H1 (cell line): Measurements from ENCODE around the gene PCDHGA7. TPM values are rescaled to one million over a fixed set of nuclear protein-coding genes. Genes with fewer than 3 reads are reported as not detected.

Experiments
- CTCF ChIA-PET: fragments of 300-600 bp; sonication (Branson Sonifier 250); formaldehyde crosslinking; loops from one replicate; lab custom pipeline; 2021; ENCODE audit not compliant: partially characterized antibody; lab: Charles Lee
- POLR2A ChIA-PET: fragments of 300-600 bp; sonication (Branson Sonifier 250); formaldehyde crosslinking; loops from one replicate; lab custom pipeline; 2021; ENCODE audit warnings: inconsistent platforms; ENCODE audit not compliant: partially characterized antibody; lab: Charles Lee
- DNase-seq, 2 experiments: peaks; one replicate each; pipeline versions ENCODE4 v3.0.0 to v3.0.0-alpha.2; 2010 to 2022; ENCODE audit warnings: low spot score in 2 of 2, low read depth in 1 of 2, mixed read lengths in 1 of 2
- FAIRE-seq: peaks from 2 replicates; lab custom pipeline; 2011; peaks lifted over from hg19 to GRCh38; lab: Jason Lieb, UNC
- H2AFZ ChIP-seq: 2 replicates; pipeline ENCODE4 v1.8.1; 2012; ENCODE audit warnings: low read length, inconsistent platforms
- H2AK5ac ChIP-seq: 2 replicates; pipeline ENCODE4 v1.6.1; 2013; ENCODE audit warnings: low read depth, low read length
- H2BK120ac ChIP-seq: replicated peaks from 2 replicates; pipeline ENCODE3; 2013; ENCODE audit warnings: low read depth, low read length, inconsistent platforms
- H2BK12ac ChIP-seq: 2 replicates; pipeline ENCODE4 v1.6.1; 2013; ENCODE audit warnings: low read depth, low read length
- H2BK15ac ChIP-seq: 2 replicates; pipeline ENCODE4 v1.6.1; 2013; ENCODE audit warnings: low read length
- H2BK20ac ChIP-seq: 2 replicates; pipeline ENCODE4 v1.6.1; 2013; ENCODE audit warnings: low read length
- H2BK5ac ChIP-seq: 2 replicates; pipeline ENCODE4 v1.6.1; 2013; ENCODE audit warnings: low read depth, low read length
- H3K14ac ChIP-seq: 2 replicates; pipeline ENCODE4 v1.6.1; 2013; ENCODE audit warnings: inconsistent platforms; ENCODE audit not compliant: insufficient read length
- H3K18ac ChIP-seq: 2 replicates; pipeline ENCODE4 v1.6.1; 2013; ENCODE audit warnings: low read length; ENCODE audit errors: extremely low read depth
- H3K23ac ChIP-seq: 2 replicates; pipeline ENCODE4 v1.6.1; 2013; ENCODE audit warnings: inconsistent platforms; ENCODE audit not compliant: insufficient read length
- H3K23me2 ChIP-seq: 2 replicates; pipeline ENCODE4 v1.6.1; 2013; ENCODE audit warnings: low read depth, low read length
- H3K27ac ChIP-seq: 2 replicates; pipeline ENCODE4 v1.6.1; 2011; ENCODE audit warnings: low read depth, low read length, inconsistent platforms
- H3K27me3 ChIP-seq, 4 experiments: replicated peaks in 1 of 4; 1 replicate in 1 of 4; 2 replicates in 3 of 4; pipeline versions ENCODE4 v1.6.1 to v1.8.1; 2011 to 2013; ENCODE audit warnings: low read length in 3 of 4, mild to moderate bottlenecking in 3 of 4, inconsistent platforms in 2 of 4, mixed read lengths in 2 of 4, moderate library complexity in 1 of 4; ENCODE audit not compliant: control insufficient read depth in 3 of 4, insufficient read depth in 3 of 4; ENCODE audit errors: extremely low read depth in 1 of 4
- H3K36me3 ChIP-seq, 4 experiments: 2 replicates each; pipeline versions ENCODE4 v1.6.1 to v1.8.1; 2011 to 2013; ENCODE audit warnings: mild to moderate bottlenecking in 4 of 4, low read length in 3 of 4, moderate library complexity in 2 of 4, control low read depth in 1 of 4, inconsistent platforms in 1 of 4; ENCODE audit not compliant: insufficient read depth in 4 of 4, control insufficient read depth in 2 of 4
- H3K4ac ChIP-seq: replicated peaks from 2 replicates; pipeline ENCODE3; 2013; ENCODE audit warnings: low read length, low read depth, mixed read lengths, inconsistent platforms; ENCODE audit not compliant: insufficient read length
- H3K4me1 ChIP-seq, 4 experiments: replicated peaks in 1 of 4; 1 replicate in 1 of 4; 2 replicates in 3 of 4; pipeline versions ENCODE4 v1.6.1 to v1.8.1; 2011 to 2013; ENCODE audit warnings: low read length in 3 of 4, inconsistent platforms in 2 of 4, mixed read lengths in 1 of 4; ENCODE audit not compliant: insufficient read depth in 4 of 4, control insufficient read depth in 3 of 4
- H3K4me2 ChIP-seq, 2 experiments: 2 replicates each; pipeline versions ENCODE4 v1.6.1 to v1.8.1; 2011 to 2013; ENCODE audit warnings: low read depth in 2 of 2, low read length in 2 of 2, control low read depth in 1 of 2, inconsistent platforms in 1 of 2, mild to moderate bottlenecking in 1 of 2; ENCODE audit not compliant: insufficient read depth in 1 of 2
- H3K4me3 ChIP-seq, 4 experiments: fragments of 200-600, 300-600 bp in 1 of 4; sonication (generic), shearing (Covaris generic), sonication (Bioruptor Twin) in 1 of 4; 2 replicates each; pipeline versions ENCODE4 v1.5.1 to v1.8.1; 2011 to 2016; ENCODE audit warnings: low read length in 4 of 4, low read depth in 3 of 4, control low read depth in 2 of 4, inconsistent platforms in 2 of 4, mild to moderate bottlenecking in 2 of 4, mixed read lengths in 1 of 4, moderate library complexity in 1 of 4; ENCODE audit not compliant: insufficient read depth in 2 of 4; ENCODE audit errors: extremely low read depth in 1 of 4
- H3K56ac ChIP-seq: replicated peaks from 2 replicates; pipeline ENCODE3; 2013; ENCODE audit warnings: low read depth, mild to moderate bottlenecking, mixed read lengths, low read length, inconsistent platforms; ENCODE audit not compliant: insufficient read length
- H3K79me1 ChIP-seq: 2 replicates; pipeline ENCODE4 v1.6.1; 2013; ENCODE audit warnings: low read depth, low read length, control low read depth
- H3K79me2 ChIP-seq, 2 experiments: 2 replicates each; pipeline versions ENCODE4 v1.6.1 to v1.8.1; 2012 to 2013; ENCODE audit warnings: low read length in 2 of 2, mild to moderate bottlenecking in 2 of 2, inconsistent platforms in 1 of 2; ENCODE audit not compliant: insufficient read depth in 2 of 2, control insufficient read depth in 1 of 2
- H3K9ac ChIP-seq, 4 experiments: replicated peaks in 1 of 4; 1 replicate in 1 of 4; 2 replicates in 3 of 4; pipeline versions ENCODE4 v1.6.1 to v1.8.1; 2011 to 2013; ENCODE audit warnings: low read depth in 3 of 4, low read length in 3 of 4, control low read depth in 2 of 4, mild to moderate bottlenecking in 2 of 4, moderate library complexity in 2 of 4, inconsistent platforms in 1 of 4; ENCODE audit errors: extremely low read depth in 1 of 4
- H3K9me3 ChIP-seq, 2 experiments: 2 replicates each; pipeline versions ENCODE4 v1.6.1 to v1.8.1; 2012 to 2013; ENCODE audit warnings: mild to moderate bottlenecking in 2 of 2, moderate library complexity in 2 of 2, control low read depth in 1 of 2, inconsistent platforms in 1 of 2, low read depth in 1 of 2, low read length in 1 of 2, mixed read lengths in 1 of 2; ENCODE audit not compliant: insufficient read depth in 2 of 2
- H4K20me1 ChIP-seq, 2 experiments: replicated peaks in 1 of 2; 2 replicates each; pipeline versions ENCODE3 to v1.8.1; 2011 to 2013; ENCODE audit warnings: inconsistent platforms in 2 of 2, low read length in 2 of 2, mild to moderate bottlenecking in 1 of 2; ENCODE audit not compliant: insufficient read depth in 2 of 2, control insufficient read depth in 1 of 2
- H4K5ac ChIP-seq: 2 replicates; pipeline ENCODE4 v1.6.1; 2013; ENCODE audit warnings: low read length, low read depth, mixed read lengths, inconsistent platforms; ENCODE audit not compliant: insufficient read length
- H4K8ac ChIP-seq: 2 replicates; pipeline ENCODE4 v1.8.0; 2013; ENCODE audit warnings: mild to moderate bottlenecking, moderate library complexity, low read length, inconsistent platforms; ENCODE audit not compliant: insufficient read depth; ENCODE audit errors: extremely low read depth
- H4K91ac ChIP-seq: replicated peaks from 2 replicates; pipeline ENCODE3; 2013; ENCODE audit warnings: low read length, mixed read lengths, inconsistent platforms; ENCODE audit not compliant: insufficient read length
- RAD21 ChIP-seq, 2 experiments: IDR thresholded peaks in 1 of 2; conservative IDR thresholded peaks in 1 of 2; 2 replicates each; pipeline ENCODE4 v1.6.1; 2011; ENCODE audit warnings: low read depth in 2 of 2, low read length in 2 of 2, improper control_type of control experiment in 1 of 2, inconsistent platforms in 1 of 2, mild to moderate bottlenecking in 1 of 2, moderate library complexity in 1 of 2
- SP2 ChIP-seq: IDR thresholded peaks from 2 replicates; pipeline ENCODE4 v1.6.1; 2012; ENCODE audit warnings: mild to moderate bottlenecking, low read length, inconsistent platforms
- WGBS, 2 experiments: shearing (Covaris generic) in 1 of 2; methylation state at CpG; one replicate each; pipeline versions ENCODE4 v1.1.6 to v1.1.7; 2013 to 2015; ENCODE audit warnings: low lambda C conversion rate in 2 of 2, mixed read lengths in 2 of 2, inconsistent platforms in 1 of 2, low coverage in 1 of 2, missing lambda C conversion rate in 1 of 2; ENCODE audit not compliant: insufficient replicate concordance in 2 of 2, insufficient coverage in 1 of 2, insufficient read length in 1 of 2; ENCODE audit errors: extremely low coverage in 1 of 2, missing lambda C conversion rate in 1 of 2; 5-methylcytosine and 5-hydroxymethylcytosine counted together
- polyA plus RNA-seq, 7 experiments: library from polyadenylated mRNA; depleted of rRNA in 3 of 7; stranded (reverse) in 5 of 7; unstranded in 2 of 7; fragments of >200 nt in 5 of 7; fragments of 200-250 nt in 2 of 7; gene quantifications; 1 replicate in 5 of 7; 2 replicates in 1 of 7; 4 replicates in 1 of 7; pipeline versions ENCODE4 v1.2.1 to v1.2.3, GENCODE V29; 2011 to 2013; ENCODE audit warnings: missing spikeins in 2 of 7, mixed read lengths in 2 of 7
- total RNA-seq: library from RNA; stranded (reverse); fragmentation: NEBNext Ultra II Directional; extraction: Animal tissue kit (Norgen Biotek cat#: 25700); gene quantifications from 2 replicates; pipeline ENCODE4 v1.2.1, GENCODE V29; 2021

PCDHGA7 gene
- total and polyA plus RNA-seq, 2 of the 8 experiments (the other 6 are each of a cell fraction or from before 2014, with no cell fraction given), result 0.39 to 1.1 TPM

GRCh38 chr5:141422742-141423291, 40.3 kb downstream of the PCDHGA7 start:
- Histone ChIP-seq H3K23ac (no peak overlapping the region), H3K27me3 (peaks cover 0 to 12% (median 6%) of the 10 kb centered on the region in 4 experiments; a peak in 4 of 7 replicates)
- CTCF ChIA-PET, result interaction anchor here (1.2 to 23.3 kb wide), 9 partner anchors 10 to 130 kb away, joined by 3 to 1236 read pairs (median 9); partner anchors contain the start of genes PCDHGA10, PCDHGB1, PCDHGB6 and PCDHGC4
- no peak for TF ChIP-seq SP2
- no peak for TF ChIP-seq RAD21 (IDR thresholded peaks at IDR 0.05 in 1 of 2, conservative IDR thresholded peaks at IDR 0.05 in 1 of 2; ENCODE audit: low read depth in 2 of 2, low read length in 2 of 2)
- TF ChIP-seq, all 59 proteins: peak for 0
- H2BK20ac ChIP-seq, result no peak overlapping the region
- no peak overlapping the region for H2BK5ac ChIP-seq
- FAIRE-seq (no peak), DNase-seq (no peak)
- H2BK15ac ChIP-seq, result no peak overlapping the region
- peaks cover 2 to 34% (median 3%) of the 10 kb centered on the region in 4 experiments; a peak in 3 of 8 replicates for H3K36me3 ChIP-seq
- H3K14ac ChIP-seq, result no peak overlapping the region
- H3K4ac ChIP-seq, result no peak overlapping the region
- H4K91ac ChIP-seq, result no peak overlapping the region
- no peak overlapping the region for H4K5ac ChIP-seq
- H3K23me2 ChIP-seq, result no peaks in the 10 kb centered on the region
- POLR2A ChIA-PET, result no interaction called here
- H4K8ac ChIP-seq, result no peak overlapping the region
- peaks cover 2% of the 10 kb centered on the region; the same call in 1 of the 2 replicates for H3K79me1 ChIP-seq
- no peaks in the 10 kb centered on the region; a peak in 1 of 4 replicates for H3K79me2 ChIP-seq
- no peaks in the 10 kb centered on the region for H4K20me1 ChIP-seq
- no peak overlapping the region for H2BK120ac ChIP-seq
- H3K56ac ChIP-seq, result no peak overlapping the region
- no peaks in the 10 kb centered on the region; a peak in 1 of 7 replicates for H3K4me1 ChIP-seq
- H3K9ac ChIP-seq, result no peak overlapping the region
- no peak overlapping the region for H2AFZ ChIP-seq
- WGBS, 2 experiments, result 95% methylated on average over 35 of the region's 42 CpGs; no CpG with 5 or more reads in 1 of the 2 experiments
- no peak overlapping the region for H2BK12ac ChIP-seq
- H3K9me3 ChIP-seq, result peaks cover 49 to 51% of the 10 kb centered on the region in 2 experiments
- H2AK5ac ChIP-seq, result no peak overlapping the region
- H3K18ac ChIP-seq, result no peak overlapping the region
- H3K4me3 ChIP-seq, result no peak overlapping the region
- H3K4me2 ChIP-seq, result no peak overlapping the region
- no peak overlapping the region for H3K27ac ChIP-seq
